Stimulated activated CD8-positive, alpha-beta memory T cell treated with anti-CD3 and anti-CD28 coated beads, Interleukin-2, amount 100 ng/mL, for 48 hours (primary cell): ENCODE measurements around the gene ABCF2.

Source experiments
- DNase-seq, 2 donors: peaks; one replicate each; pipeline ENCODE4 v3.0.0-alpha.2; 2020; ENCODE audit warnings: low read depth in 2 of 2

The ABCF2 gene

GRCh38 chr7:151226875-151227782 is at the start of gene ABCF2:
TSS of gene ABCF2 (minus strand) at chr7:151227205. CDS start at chr7:151226458, 747 bp downstream.
- DNase-seq = peak; percentile 98

- no peak for DNase-seq
These were observed 49.0 kb upstream of the ABCF2 start for GRCh38 chr7:151275813-151276577.

GRCh38 chr7:151274936-151275812 is 48.2 kb upstream of the ABCF2 start:
- DNase-seq = no peak

DNA sequence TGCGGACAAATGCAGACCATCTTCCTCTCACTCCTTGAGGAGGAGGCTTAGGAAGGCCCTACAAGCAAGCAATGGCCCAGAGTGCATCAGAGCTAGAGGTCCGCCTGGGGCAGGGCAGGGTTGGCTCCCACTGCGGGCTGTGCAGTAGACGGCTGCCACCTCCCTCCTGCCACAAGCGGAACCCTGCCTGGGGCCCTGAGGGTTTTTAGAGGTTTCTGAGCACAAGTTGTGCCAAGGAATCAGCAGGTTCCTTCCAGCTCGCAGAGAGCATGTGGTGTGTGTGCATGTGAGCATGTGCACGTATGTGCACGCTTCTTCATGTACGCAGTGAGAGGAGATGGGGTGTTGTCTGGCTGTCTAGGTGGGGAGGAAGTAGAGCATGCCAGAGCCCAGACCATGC is 47.4 kb upstream of the ABCF2 start:
- no peak for DNase-seq

DNA sequence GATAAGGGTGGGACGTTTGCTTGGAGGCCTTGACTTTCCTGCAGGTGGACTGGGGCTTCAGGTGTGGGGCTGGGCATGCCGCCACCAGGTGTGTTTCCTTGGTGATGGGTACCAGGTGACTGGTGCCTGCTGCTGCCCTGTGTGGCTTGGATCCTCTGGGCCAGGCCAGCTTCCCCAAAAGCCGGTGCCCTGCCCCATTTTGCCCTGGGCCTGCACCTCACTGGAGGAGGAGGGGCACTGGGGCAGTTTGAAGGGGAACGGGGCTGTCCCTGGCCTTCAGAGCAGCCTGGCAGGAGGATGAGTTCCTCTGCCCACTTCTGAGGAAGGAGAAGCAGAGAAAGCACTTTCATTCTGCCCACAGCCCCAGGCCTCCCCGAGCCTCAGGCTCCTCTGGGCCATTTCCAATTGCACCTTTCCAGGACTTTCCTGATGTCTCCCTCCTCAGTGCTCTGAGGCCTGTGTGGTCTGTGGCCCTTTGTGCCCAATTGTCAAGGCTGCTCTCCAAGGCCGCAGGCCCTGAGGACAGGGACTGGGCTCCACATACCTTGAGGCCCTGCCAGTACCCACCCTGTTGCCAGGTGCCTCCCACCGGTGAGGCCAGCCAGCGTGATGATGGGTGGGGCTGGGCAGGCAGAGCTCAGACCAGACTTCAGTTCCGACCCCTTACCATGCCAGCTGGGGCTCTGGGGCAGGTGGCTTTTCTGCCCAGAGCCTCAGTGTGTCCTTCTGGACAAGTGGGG is 46.8 kb upstream of the ABCF2 start:
- no peak for DNase-seq

DNA sequence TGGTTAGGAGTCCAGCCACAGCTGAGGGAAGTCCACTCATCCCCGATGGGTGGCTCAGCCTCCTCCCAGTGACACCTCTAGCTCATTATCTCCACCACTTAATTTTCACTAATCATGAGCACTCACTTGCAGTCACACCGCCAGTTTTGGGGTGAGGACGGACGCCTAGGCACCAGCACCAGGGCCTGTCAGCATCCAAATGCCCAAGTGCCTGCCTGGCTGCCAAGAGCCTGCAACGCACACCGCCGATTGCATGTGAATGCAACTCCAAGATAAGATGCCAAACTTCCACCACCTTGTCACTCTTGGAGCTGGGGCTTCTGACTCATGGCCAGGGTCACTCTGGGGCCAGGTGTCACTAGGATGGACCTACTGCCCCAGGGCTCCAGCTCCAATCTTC is 45.9 kb upstream of the ABCF2 start:
- no peak for DNase-seq

DNA sequence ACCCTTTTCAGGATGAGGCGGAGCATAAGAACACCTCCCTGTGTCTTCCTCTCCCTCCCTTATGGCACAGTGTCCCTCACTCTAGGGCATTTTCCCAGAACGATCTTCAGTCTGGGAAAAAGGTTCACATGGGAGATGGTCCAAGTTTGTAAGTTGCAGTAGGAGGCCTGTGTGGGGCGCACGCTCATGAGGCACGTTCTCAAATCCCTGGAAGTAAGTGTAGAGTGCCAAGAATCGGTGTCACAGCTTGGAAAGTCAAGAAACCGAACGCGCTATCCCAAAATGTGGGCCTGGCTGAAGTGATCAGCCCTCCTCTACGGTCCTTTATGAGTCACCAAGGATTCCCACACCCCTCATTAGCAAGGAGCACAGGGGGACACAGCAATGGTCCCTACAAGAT is 45.4 kb upstream of the ABCF2 start:
- no peak for DNase-seq

- DNase-seq = no peak
These were observed 44.8 kb upstream of the ABCF2 start for GRCh38 chr7:151271699-151272355.

DNA sequence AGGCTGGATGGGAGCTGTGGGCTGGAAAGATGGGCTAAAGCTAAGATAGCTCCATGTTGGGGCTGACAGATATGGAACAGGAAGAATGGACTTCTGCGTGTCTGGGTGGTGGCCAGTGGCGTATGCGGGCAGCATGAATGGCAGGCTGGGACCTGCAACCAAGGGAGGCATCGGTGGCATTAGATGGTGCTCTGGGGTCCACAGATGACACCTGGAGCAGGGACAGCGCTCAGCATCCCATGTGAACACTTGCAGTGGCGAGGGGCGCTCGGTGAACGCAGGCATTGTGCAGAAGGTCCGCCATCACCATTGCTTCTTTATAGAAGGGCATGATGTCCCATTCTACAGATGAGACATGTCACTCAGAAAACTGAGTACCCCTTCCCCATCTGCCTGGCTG is 42.5 kb upstream of the ABCF2 start:
- DNase-seq = no peak

GRCh38 chr7:151265351-151265931 is 38.4 kb upstream of the ABCF2 start:
- DNase-seq = no peak

- no peak for DNase-seq
These were observed 37.6 kb upstream of the ABCF2 start for GRCh38 chr7:151264615-151265014.

DNA sequence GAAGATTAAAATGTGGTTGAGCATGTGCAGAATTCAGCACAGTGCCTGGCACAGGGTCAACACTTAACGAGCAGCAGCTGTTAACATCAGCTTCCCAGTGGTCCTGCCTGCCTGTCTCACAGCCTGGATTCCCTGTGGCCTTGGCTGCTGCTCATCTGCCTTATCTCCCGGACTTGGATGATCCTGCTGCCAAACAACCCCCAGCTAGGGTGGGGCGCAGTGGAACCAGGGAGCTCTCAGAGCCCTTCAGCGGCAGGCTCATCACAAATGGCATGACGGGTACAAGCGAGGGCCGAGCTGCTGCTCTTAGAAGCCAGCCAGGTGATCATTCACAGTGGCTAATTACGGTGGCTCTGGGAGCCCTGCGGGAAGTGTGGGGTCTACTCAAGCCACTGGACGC is 34.5 kb upstream of the ABCF2 start:
- DNase-seq = no peak

- no peak for DNase-seq
These were observed 33.9 kb upstream of the ABCF2 start for GRCh38 chr7:151260883-151261282.

- DNase-seq = no peak
These were observed 33.5 kb upstream of the ABCF2 start for GRCh38 chr7:151260471-151260870.

- DNase-seq = no peak
These were observed 31.0 kb upstream of the ABCF2 start for GRCh38 chr7:151257990-151258389.

DNA sequence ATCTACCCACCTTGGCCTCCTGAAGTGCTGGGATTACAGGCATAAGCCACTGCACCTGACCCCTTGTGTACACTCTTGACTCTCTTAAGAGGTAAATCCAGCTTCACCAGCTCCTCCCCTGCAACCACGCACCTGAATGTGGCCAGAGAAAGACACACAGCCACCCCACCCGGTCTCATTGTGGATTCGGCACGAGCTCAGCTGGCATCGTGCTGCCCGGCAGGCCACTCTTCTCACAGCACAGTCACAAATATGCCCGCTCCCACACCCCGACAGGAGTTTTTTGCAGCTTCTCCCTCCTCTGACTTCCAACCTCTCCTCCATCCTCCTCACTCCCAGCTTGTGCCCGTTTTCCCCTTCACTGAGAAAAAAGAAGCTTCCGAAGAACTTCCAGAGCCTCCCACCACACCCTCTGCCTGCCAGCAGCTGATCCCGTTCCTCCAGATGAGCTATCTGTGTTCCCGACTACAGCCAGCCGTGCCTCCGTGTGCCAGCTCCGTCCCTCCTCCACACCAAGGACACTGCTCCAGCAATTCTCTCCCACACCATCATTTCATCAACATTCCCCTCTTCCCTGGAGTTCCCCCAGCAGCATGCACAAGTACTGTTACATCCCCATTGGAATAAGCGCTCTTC is 29.5 kb upstream of the ABCF2 start:
- no peak for DNase-seq

GRCh38 chr7:151255390-151255789 is 28.4 kb upstream of the ABCF2 start:
- DNase-seq = no peak

DNA sequence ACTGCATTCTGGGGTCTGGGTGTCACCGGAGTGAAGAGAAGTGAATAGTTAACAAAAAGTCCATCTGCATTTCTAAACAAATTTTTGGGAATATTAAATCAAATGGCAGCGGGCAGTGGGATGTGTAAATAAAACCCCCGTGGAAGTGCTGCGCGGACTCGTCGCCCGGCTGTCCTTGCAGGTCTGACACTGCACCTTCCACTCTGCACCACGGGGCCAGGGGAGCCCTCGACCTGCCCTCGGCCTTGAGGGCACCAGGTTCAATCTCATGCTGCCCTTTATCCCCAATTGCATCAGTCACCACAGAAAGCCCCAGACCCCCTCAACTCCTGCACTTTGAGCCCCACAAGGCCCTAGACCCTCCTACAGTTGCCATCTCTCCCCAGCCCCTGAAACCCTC is 27.8 kb upstream of the ABCF2 start:
- DNase-seq = no peak

- no peak for DNase-seq
These were observed 27.3 kb upstream of the ABCF2 start for GRCh38 chr7:151254316-151254715.
